SH-SY5Y (cell line): Measurements from ENCODE around the gene PER1.

ENCODE experiments used
- GATA2 ChIP-seq: IDR thresholded peaks from 2 replicates; pipeline ENCODE4 v1.6.1; 2011; ENCODE audit warnings: mild to moderate bottlenecking, low read depth, low read length
- GATA3 ChIP-seq: IDR thresholded peaks from 2 replicates; pipeline ENCODE4 v1.6.1; 2011; ENCODE audit warnings: low read depth, mild to moderate bottlenecking, low read length, moderate library complexity

The PER1 gene

GRCh38 chr17:8153525-8153956 is 1.3 kb upstream of the PER1 start:
- TF ChIP-seq GATA2 (no peak), GATA3 (no peak)

GRCh38 chr17:8153031-8153451 is 837 bp upstream of the PER1 start:
- TF ChIP-seq GATA2 (no peak), GATA3 (no peak)

- TF ChIP-seq GATA2 (no peak), GATA3 (no peak)
Measured at GRCh38 chr17:8151641-8152111, 528 bp downstream of the PER1 start.

GRCh38 chr17:8151120-8151640 is 1.0 kb downstream of the PER1 start:
- TF ChIP-seq GATA2 (no peak), GATA3 (no peak)

- no peak for TF ChIP-seq GATA3
- no peak for TF ChIP-seq GATA2
Measured at GRCh38 chr17:8150194-8151119, 1.7 kb downstream of the PER1 start.

- TF ChIP-seq GATA2 (no peak), GATA3 (no peak)
Measured at GRCh38 chr17:8149419-8150193, 2.6 kb downstream of the PER1 start.

GRCh38 chr17:8148560-8148959 is 3.6 kb downstream of the PER1 start:
- TF ChIP-seq GATA2: no peak
- no peak for TF ChIP-seq GATA3

GRCh38 chr17:8147805-8148404 is 4.3 kb downstream of the PER1 start:
- TF ChIP-seq GATA2: no peak
- no peak for TF ChIP-seq GATA3

- no peak for TF ChIP-seq GATA2
- TF ChIP-seq GATA3: no peak
Measured at GRCh38 chr17:8147141-8147804, 4.9 kb downstream of the PER1 start.

- TF ChIP-seq GATA2 (no peak), GATA3 (no peak)
Measured at GRCh38 chr17:8146381-8147140, 5.6 kb downstream of the PER1 start.

- TF ChIP-seq GATA2 (no peak), GATA3 (no peak)
Measured at GRCh38 chr17:8145811-8146210, 6.4 kb downstream of the PER1 start.

- no peak for TF ChIP-seq GATA2
- no peak for TF ChIP-seq GATA3
Measured at GRCh38 chr17:8144401-8145231, 7.6 kb downstream of the PER1 start.
